Measurements from ENCODE around the gene FOXJ1. TPM values are rescaled to one million over a fixed set of nuclear protein-coding genes. Genes with fewer than 3 reads are reported as not detected.

Gene FOXJ1
- total RNA-seq, 8 experiments from 2014 or later: 0.41 to 83.2 (median 3.0) TPM

DNA sequence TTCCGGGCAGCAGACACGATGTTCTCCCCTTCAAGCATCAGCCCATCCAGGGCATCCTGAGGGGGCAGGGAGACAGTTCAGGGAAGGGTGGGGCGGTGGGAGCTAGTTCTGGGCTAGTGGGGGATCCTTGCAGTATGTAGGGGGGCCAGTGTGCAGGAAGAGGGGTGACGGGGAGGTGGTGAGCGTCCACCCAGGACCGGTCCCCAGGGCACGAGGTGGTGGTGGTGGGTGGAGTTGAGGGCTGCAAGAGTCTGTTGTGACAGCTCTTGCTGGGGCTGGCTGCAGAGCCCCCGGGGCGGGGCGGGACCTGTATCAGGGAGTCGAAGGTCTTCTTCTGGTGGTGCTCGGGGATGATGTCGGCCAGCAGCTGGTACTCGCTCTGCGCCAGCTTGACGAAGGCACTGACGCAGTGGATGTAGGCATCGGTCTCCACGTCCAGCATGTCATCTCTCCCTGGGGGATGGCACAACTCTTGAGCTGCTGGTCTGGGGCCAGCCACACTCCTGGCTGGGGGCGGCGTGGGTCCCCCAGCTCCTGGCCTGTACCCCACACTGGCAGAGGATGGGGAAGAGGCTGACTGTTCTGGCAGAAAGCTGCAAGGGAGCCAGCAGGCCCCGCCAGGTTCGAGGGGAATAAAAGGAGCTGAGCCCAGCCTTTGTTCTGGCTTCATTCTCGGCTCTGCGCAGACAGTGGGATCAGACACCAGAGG lies 52.0 kb downstream of the FOXJ1 start:
- ATAC-seq (replicated peaks in 6 of 8): no peak
- Histone ChIP-seq H3K27ac (no peak overlapping the region), H3K4me3 (no peak overlapping the region), H3K4me1 (replicated peaks in 1 of 2) (peaks cover 0 to 29% of the 10 kb centered on the region in 2 donors)
- WGBS, 10 experiments: 83 to 95% methylated on average over 2 to 11 of the region's 25 CpGs; no CpG with 5 or more reads in 8 of the 10 experiments
- in situ Hi-C loops (cut with MboI; ENCODE audit: low pct_unique_long_range_greater_than_20kb in 2 of 9, low sequenced_read_pairs in 9 of 9, unreplicated experiment in 9 of 9): no loop called here

DNA sequence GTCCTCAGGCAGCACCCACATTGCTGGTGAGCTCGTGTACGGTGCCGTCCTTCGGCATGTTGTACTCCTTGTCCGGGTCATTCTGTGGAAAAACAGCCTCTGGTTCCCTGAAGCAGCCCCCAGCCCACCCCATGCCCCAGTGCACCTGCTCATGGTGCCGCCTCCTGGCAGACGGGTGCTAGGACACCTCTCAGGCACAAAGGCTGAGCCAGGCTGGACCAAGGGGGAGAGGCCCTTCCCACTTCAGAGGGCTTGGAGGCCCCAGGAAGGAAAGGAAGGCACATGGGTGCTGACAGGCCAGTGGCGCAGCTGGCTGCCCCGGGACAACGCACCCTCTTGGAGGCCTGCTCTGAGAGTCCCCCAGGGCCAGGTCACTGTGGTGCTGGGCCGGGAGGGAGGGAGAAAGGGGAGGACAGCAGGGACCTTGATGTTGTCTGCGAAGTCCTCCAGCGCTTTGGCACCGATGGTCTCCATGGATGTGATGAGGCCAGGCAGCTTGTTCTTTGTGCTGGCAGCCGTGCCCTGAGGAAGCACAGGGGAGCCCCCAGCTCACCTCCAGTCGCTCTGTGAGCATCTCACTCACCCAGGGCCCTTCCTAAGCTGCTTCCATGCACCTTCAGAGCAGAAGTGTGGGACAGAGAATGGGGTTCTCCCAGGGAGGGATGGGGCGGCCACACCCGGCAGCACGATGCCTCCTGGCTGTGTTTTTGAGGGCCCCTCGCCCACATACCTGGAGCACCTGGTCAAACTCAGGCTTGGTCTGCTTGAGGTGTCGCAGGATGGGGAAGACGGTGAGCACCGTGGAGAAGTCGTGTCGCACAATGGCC lies 52.8 kb downstream of the FOXJ1 start:
- no peak for ATAC-seq (replicated peaks in 6 of 8)
- Histone ChIP-seq H3K27ac (no peak overlapping the region), H3K4me1 (replicated peaks in 1 of 2) (peaks cover 0 to 36% of the 10 kb centered on the region in 2 donors), H3K4me3 (no peak overlapping the region)
- in situ Hi-C loops (cut with MboI; ENCODE audit: low pct_unique_long_range_greater_than_20kb in 2 of 9, low sequenced_read_pairs in 9 of 9, unreplicated experiment in 9 of 9): no loop called here
- 100% methylated on average over 1 to 4 of the region's 25 CpGs; no CpG with 5 or more reads in 7 of the 10 experiments for WGBS, 10 experiments

DNA sequence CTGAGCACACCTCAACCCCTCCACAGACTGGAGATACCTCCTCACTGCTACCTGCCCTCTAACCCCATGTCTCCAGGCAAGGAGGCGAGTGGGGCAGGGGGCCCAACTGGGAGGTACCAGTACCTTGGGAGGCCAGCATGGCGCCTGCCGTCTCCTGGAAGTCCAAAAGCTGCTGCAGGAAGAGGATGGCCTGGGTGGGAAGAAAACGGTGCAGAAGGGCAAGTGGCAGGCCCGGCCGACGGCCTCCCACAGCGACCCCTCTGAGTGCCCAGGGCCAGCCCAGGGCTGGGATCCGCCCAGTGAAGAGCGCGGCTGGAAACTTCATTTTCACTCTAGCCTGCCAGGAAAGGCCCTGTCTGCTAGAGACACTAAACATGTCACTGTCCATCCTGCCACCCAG lies 53.5 kb downstream of the FOXJ1 start:
- ATAC-seq (replicated peaks in 6 of 8): no peak
- no peak overlapping the region for H3K27ac ChIP-seq
- in situ Hi-C loops (cut with MboI; ENCODE audit: low pct_unique_long_range_greater_than_20kb in 2 of 9, low sequenced_read_pairs in 9 of 9, unreplicated experiment in 9 of 9): no loop called here
- H3K4me1 ChIP-seq (replicated peaks in 1 of 2): peaks cover 0 to 43% of the 10 kb centered on the region in 2 donors
- WGBS, 10 experiments: 83 to 100% (median 100%) methylated on average over 2 to 8 of the region's 11 CpGs; no CpG with 5 or more reads in 7 of the 10 experiments
- no peak overlapping the region for H3K4me3 ChIP-seq

DNA sequence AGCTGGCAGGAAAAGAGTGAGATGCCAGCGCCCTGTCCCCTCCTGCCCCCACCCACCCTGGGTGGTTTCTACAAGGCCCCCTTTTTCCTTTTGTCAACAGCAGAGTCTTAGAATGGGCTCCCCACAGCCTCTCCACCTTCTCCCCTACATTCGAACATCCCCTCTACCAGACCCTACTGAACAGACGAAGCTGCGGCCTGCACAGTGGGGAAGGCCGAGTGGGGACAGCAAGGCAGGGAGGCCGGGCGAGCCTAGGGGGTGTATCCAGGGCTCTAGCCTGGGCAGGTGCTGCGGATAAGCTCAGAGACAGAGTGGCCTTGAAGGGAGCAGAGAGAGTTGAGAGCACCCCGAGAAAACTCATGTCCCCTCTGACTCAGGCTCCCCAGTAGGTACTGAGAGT lies 54.7 kb downstream of the FOXJ1 start:
- in situ Hi-C loops (cut with MboI; ENCODE audit: low pct_unique_long_range_greater_than_20kb in 2 of 9, low sequenced_read_pairs in 9 of 9, unreplicated experiment in 9 of 9): no loop called here
- H3K4me1 ChIP-seq (replicated peaks in 1 of 2): peaks cover 2 to 48% of the 10 kb centered on the region in 2 donors
- no peak overlapping the region for H3K27ac ChIP-seq
- H3K4me3 ChIP-seq: no peak overlapping the region
- 80 to 100% (median 95%) methylated on average over 1 to 4 of the region's 9 CpGs; no CpG with 5 or more reads in 7 of the 10 experiments for WGBS, 10 experiments
- ATAC-seq (replicated peaks in 6 of 8): no peak

Other genes starting within 250 kb of the FOXJ1 start
- gene TRIM65, start 244.3 kb downstream of the FOXJ1 start, total RNA-seq: 10 to 100 TPM in 7 of 8 experiments, 1 to 10 TPM in 1; 8.7 to 22.5 (median 13.4) TPM
- 10 to 100 TPM; 31.1 to 77.0 (median 47.0) TPM for gene MRPL38, start 236.4 kb downstream of the FOXJ1 start, total RNA-seq
- 10 to 100 TPM in 3 of 8 experiments, 1 to 10 TPM in 5; 4.8 to 14.7 (median 7.6) TPM for gene FBF1, start 200.2 kb downstream of the FOXJ1 start, total RNA-seq
- 100 to 1,000 TPM in 1 of 8 experiments, 10 to 100 TPM in 7; 14.6 to 106 (median 32.4) TPM for gene ACOX1, start 162.1 kb downstream of the FOXJ1 start, total RNA-seq
- 10 to 100 TPM in 6 of 8 experiments, 1 to 10 TPM in 2; 7.8 to 29.8 (median 15.4) TPM for gene TEN1, start 162.0 kb downstream of the FOXJ1 start, total RNA-seq
- gene CDK3, start 140.4 kb downstream of the FOXJ1 start, total RNA-seq: 10 to 100 TPM in 1 of 8 experiments, 1 to 10 TPM in 7; 3.5 to 11.0 (median 6.2) TPM
- gene EVPL, start 113.9 kb downstream of the FOXJ1 start, total RNA-seq: 1 to 10 TPM in 1 of 8 experiments, under 1 TPM in 6, not detected in 1; 0.05 to 1.0 (median 0.59) TPM
- gene SRP68, start 68.7 kb downstream of the FOXJ1 start, total RNA-seq: 10 to 100 TPM; 21.2 to 70.9 (median 36.4) TPM
- gene GALR2, start 66.5 kb downstream of the FOXJ1 start, total RNA-seq: under 1 TPM in 6 of 8 experiments, not detected in 2; 0.11 to 0.81 (median 0.46) TPM
- gene ZACN, start 62.1 kb downstream of the FOXJ1 start, total RNA-seq: 10 to 100 TPM; 13.1 to 37.3 (median 20.9) TPM
- 100 to 1,000 TPM in 1 of 8 experiments, 10 to 100 TPM in 7; 39.6 to 105 (median 64.7) TPM for gene EXOC7, start 37.5 kb downstream of the FOXJ1 start, total RNA-seq
- gene RNF157, start 99.2 kb upstream of the FOXJ1 start, total RNA-seq: 10 to 100 TPM in 7 of 8 experiments, 1 to 10 TPM in 1; 1.7 to 36.9 (median 25.6) TPM
- gene UBALD2, start 124.1 kb upstream of the FOXJ1 start, total RNA-seq: 10 to 100 TPM; 11.7 to 34.6 (median 21.3) TPM
- 1 to 10 TPM; 2.8 to 9.3 (median 3.6) TPM for gene QRICH2, start 167.0 kb upstream of the FOXJ1 start, total RNA-seq
- 10 to 100 TPM; 21.3 to 60.3 (median 44.3) TPM for gene PRPSAP1, start 212.7 kb upstream of the FOXJ1 start, total RNA-seq
- gene SPHK1, start 243.4 kb upstream of the FOXJ1 start, total RNA-seq: 10 to 100 TPM in 4 of 8 experiments, 1 to 10 TPM in 1, under 1 TPM in 3; 0.50 to 61.8 (median 5.8) TPM